Endothelial cell of umbilical vein (primary cell): ENCODE measurements around the gene KLHL13. TPM values are rescaled to one million over a fixed set of nuclear protein-coding genes. Genes with fewer than 3 reads are reported as not detected.

Source experiments
- BruUV-seq: library from RNA; stranded (reverse); fragments of 400-500 nt; replicated peaks from 2 replicates; lab custom pipeline; 2021; lab: Mats Ljungman, UMichigan
- CTCF ChIA-PET: fragments of 300-600, 350-600 bp; sonication (Branson Sonifier 250); formaldehyde crosslinking; loops from one replicate; lab custom pipeline; 2021; ENCODE audit warnings: antibody characterized with exemption, inconsistent platforms; lab: Charles Lee
- POLR2A ChIA-PET: fragments of 300-600, 350-600 bp; sonication (Branson Sonifier 250); formaldehyde crosslinking; loops from one replicate; lab custom pipeline; 2021; ENCODE audit warnings: antibody characterized with exemption, inconsistent platforms; lab: Charles Lee
- DNase-seq: peaks from one replicate; pipeline ENCODE4 v3.0.0-alpha.2; 2011; ENCODE audit warnings: low read depth, low spot score
- FAIRE-seq: peaks from 2 replicates; lab custom pipeline; 2011; peaks lifted over from hg19 to GRCh38; lab: Jason Lieb, UNC
- H2AFZ ChIP-seq: 2 replicates; pipeline ENCODE4 v1.6.0; 2012; ENCODE audit warnings: low read depth, low read length, control low read depth, inconsistent platforms
- H3K27ac ChIP-seq: 2 replicates; pipeline ENCODE4 v1.5.1; 2011; ENCODE audit warnings: low read depth, mild to moderate bottlenecking, control low read depth, low read length, moderate library complexity; ENCODE audit not compliant: insufficient read depth
- H3K27me3 ChIP-seq, 2 experiments: 2 replicates each; pipeline versions ENCODE4 v1.6.0 to v1.6.1; 2011; ENCODE audit warnings: low read length in 2 of 2, mixed read lengths in 1 of 2; ENCODE audit not compliant: control insufficient read depth in 2 of 2, insufficient read depth in 2 of 2
- H3K36me3 ChIP-seq, 2 experiments: 2 replicates in 1 of 2; 3 replicates in 1 of 2; pipeline ENCODE4 v1.5.1; 2011; ENCODE audit warnings: low read length in 2 of 2, mild to moderate bottlenecking in 1 of 2, moderate library complexity in 1 of 2; ENCODE audit not compliant: control insufficient read depth in 2 of 2, insufficient read depth in 2 of 2; ENCODE audit errors: extremely low read depth in 1 of 2
- H3K4me1 ChIP-seq: 3 replicates; pipeline ENCODE4 v1.5.1; 2011; ENCODE audit warnings: mild to moderate bottlenecking, low read length; ENCODE audit not compliant: control insufficient read depth, insufficient read depth; ENCODE audit errors: extremely low read depth
- H3K4me2 ChIP-seq: 2 replicates; pipeline ENCODE4 v1.6.1; 2011; ENCODE audit warnings: low read length, control low read depth, mixed read lengths; ENCODE audit not compliant: insufficient read depth
- H3K4me3 ChIP-seq, 3 experiments: fragments of 200-600 bp in 1 of 3; sonication (generic), shearing (Covaris generic) in 1 of 3; replicated peaks in 1 of 3; 2 replicates each; pipeline ENCODE4 v1.5.1; 2011 to 2016; ENCODE audit warnings: control low read depth in 3 of 3, low read length in 3 of 3, mild to moderate bottlenecking in 2 of 3, inconsistent platforms in 1 of 3, low read depth in 1 of 3, moderate library complexity in 1 of 3; ENCODE audit not compliant: insufficient read depth in 1 of 3
- H3K79me2 ChIP-seq: 2 replicates; pipeline ENCODE4 v1.6.0; 2012; ENCODE audit warnings: low read length, inconsistent platforms; ENCODE audit not compliant: control insufficient read depth, insufficient read depth
- H3K9ac ChIP-seq: replicated peaks from 2 replicates; pipeline ENCODE3; 2011; ENCODE audit warnings: low read length, control low read depth; ENCODE audit not compliant: insufficient read depth; ENCODE audit errors: extremely low read depth
- H3K9me1 ChIP-seq: replicated peaks from 3 replicates; pipeline ENCODE4 v1.6.0; 2011; ENCODE audit warnings: mild to moderate bottlenecking, low read length; ENCODE audit not compliant: control insufficient read depth, insufficient read depth; ENCODE audit errors: extremely low read depth
- H3K9me3 ChIP-seq: replicated peaks from 2 replicates; pipeline ENCODE4 v1.5.1; 2012; ENCODE audit warnings: low read length, inconsistent platforms; ENCODE audit not compliant: control insufficient read depth, insufficient read depth
- H4K20me1 ChIP-seq: replicated peaks from 2 replicates; pipeline ENCODE3; 2011; ENCODE audit warnings: mild to moderate bottlenecking, low read length; ENCODE audit not compliant: control insufficient read depth, insufficient read depth; ENCODE audit errors: extremely low read depth
- EZH2 ChIP-seq: IDR thresholded peaks from 2 replicates; pipeline ENCODE4 v1.6.1; 2012; ENCODE audit warnings: borderline replicate concordance, low read depth, mild to moderate bottlenecking, moderate library complexity, low read length, inconsistent platforms; ENCODE audit not compliant: severe bottlenecking
- FOS ChIP-seq: IDR thresholded peaks from 2 replicates; pipeline ENCODE4 v1.6.1; 2011; ENCODE audit warnings: mild to moderate bottlenecking, low read length, moderate library complexity, borderline replicate concordance; ENCODE audit not compliant: insufficient read depth
- GATA2 ChIP-seq: IDR thresholded peaks from 2 replicates; pipeline ENCODE4 v1.7.0; 2011; ENCODE audit warnings: low read depth, mild to moderate bottlenecking, moderate library complexity, mixed read lengths, low read length; ENCODE audit not compliant: insufficient read length, insufficient read depth
- JUN ChIP-seq: IDR thresholded peaks from 2 replicates; pipeline ENCODE4 v1.6.1; 2011; ENCODE audit warnings: borderline replicate concordance, low read depth; ENCODE audit not compliant: insufficient read length, insufficient read depth
- MYC ChIP-seq: IDR thresholded peaks from one replicate; pipeline ENCODE4 v1.6.1; 2011; ENCODE audit warnings: mild to moderate bottlenecking, low read depth, low read length
- POLR2A ChIP-seq: IDR thresholded peaks from 2 replicates; pipeline ENCODE4 v1.6.1; 2012; ENCODE audit warnings: low read depth, mild to moderate bottlenecking, control low read depth, low read length
- POLR2AphosphoS5 ChIP-seq: IDR thresholded peaks from 2 replicates; pipeline ENCODE4 v1.6.1; 2012; ENCODE audit warnings: low read depth, mild to moderate bottlenecking, control low read depth, low read length, moderate library complexity; ENCODE audit not compliant: insufficient read depth
- dilution Hi-C: fragments of 300-500 bp; cut with MboI; formaldehyde crosslinking; loops from one replicate; pipeline ENCODE4 v1.15.0; 2019; ENCODE audit warnings: low sequenced_read_pairs; ENCODE audit not compliant: extremely low pct_ligation_motif_present
- intact Hi-C: fragments of 100-400 bp; cut with micrococcal nuclease; formaldehyde crosslinking; loops from one replicate; pipeline ENCODE4 v1.10.0; 2022
- polyA plus RNA-seq, 4 experiments: library from polyadenylated mRNA; depleted of rRNA in 3 of 4; stranded (reverse) in 3 of 4; unstranded in 1 of 4; fragments of >200 nt; gene quantifications; 2 replicates each; pipeline versions ENCODE4 v1.2.1 to v1.2.3, GENCODE V29; 2011 to 2012; ENCODE audit warnings: missing spikeins in 1 of 4
- total RNA-seq: library from RNA; stranded (reverse); gene quantifications from 2 replicates; pipeline ENCODE4 v1.2.3, GENCODE V29; 2021
- TF ChIP-seq, protein P1 (sequence below), 2 donors: IDR thresholded peaks; 1 replicate in 1 of 2; 2 replicates in 1 of 2; pipeline ENCODE4 v1.5.1; 2011; ENCODE audit warnings: low read length in 2 of 2, mild to moderate bottlenecking in 2 of 2, moderate library complexity in 2 of 2, control low read depth in 1 of 2, inconsistent platforms in 1 of 2, low read depth in 1 of 2; ENCODE audit not compliant: insufficient read depth in 1 of 2; ENCODE audit errors: extremely low read depth in 1 of 2
- TF ChIP-seq, protein P2 (sequence below): IDR thresholded peaks from 2 replicates; pipeline ENCODE4 v1.6.1; 2011; ENCODE audit not compliant: insufficient read depth, insufficient read length

Gene KLHL13
- total and polyA plus RNA-seq, 2 donors (not counting 3 experiments of a cell fraction or from before 2014, with no cell fraction given) = 15.3 to 18.2 TPM

- no peak overlapping the region for H3K27ac ChIP-seq
- no peak overlapping the region for H3K4me2 ChIP-seq
- DNase-seq (no peak), FAIRE-seq (no peak)
- TF ChIP-seq FOS (no peak), POLR2A (no peak), POLR2AphosphoS5 (no peak), JUN (no peak), GATA2 (no peak)
- TF ChIP-seq, protein P1, sequence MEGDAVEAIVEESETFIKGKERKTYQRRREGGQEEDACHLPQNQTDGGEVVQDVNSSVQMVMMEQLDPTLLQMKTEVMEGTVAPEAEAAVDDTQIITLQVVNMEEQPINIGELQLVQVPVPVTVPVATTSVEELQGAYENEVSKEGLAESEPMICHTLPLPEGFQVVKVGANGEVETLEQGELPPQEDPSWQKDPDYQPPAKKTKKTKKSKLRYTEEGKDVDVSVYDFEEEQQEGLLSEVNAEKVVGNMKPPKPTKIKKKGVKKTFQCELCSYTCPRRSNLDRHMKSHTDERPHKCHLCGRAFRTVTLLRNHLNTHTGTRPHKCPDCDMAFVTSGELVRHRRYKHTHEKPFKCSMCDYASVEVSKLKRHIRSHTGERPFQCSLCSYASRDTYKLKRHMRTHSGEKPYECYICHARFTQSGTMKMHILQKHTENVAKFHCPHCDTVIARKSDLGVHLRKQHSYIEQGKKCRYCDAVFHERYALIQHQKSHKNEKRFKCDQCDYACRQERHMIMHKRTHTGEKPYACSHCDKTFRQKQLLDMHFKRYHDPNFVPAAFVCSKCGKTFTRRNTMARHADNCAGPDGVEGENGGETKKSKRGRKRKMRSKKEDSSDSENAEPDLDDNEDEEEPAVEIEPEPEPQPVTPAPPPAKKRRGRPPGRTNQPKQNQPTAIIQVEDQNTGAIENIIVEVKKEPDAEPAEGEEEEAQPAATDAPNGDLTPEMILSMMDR (IDR thresholded peaks at IDR 0.05; ENCODE audit: extremely low read depth in 1 of 2, insufficient read depth in 1 of 2, low read depth in 1 of 2, low read length in 2 of 2) = no peak
- intact Hi-C loops (no loop called here), dilution Hi-C loops (no loop called here)
- H3K9ac ChIP-seq = no peak overlapping the region
- POLR2A ChIA-PET = no interaction called here
- CTCF ChIA-PET = no interaction called here
- H4K20me1 ChIP-seq = no peaks in the 10 kb centered on the region
- no peak overlapping the region for H2AFZ ChIP-seq
- no peaks in the 10 kb centered on the region for H3K9me3 ChIP-seq
- H3K4me3 ChIP-seq = no peak overlapping the region
- H3K79me2 ChIP-seq = no peaks in the 10 kb centered on the region
- H3K4me1 ChIP-seq = no peaks in the 10 kb centered on the region
- BruUV-seq = no TSS peak
- no peaks in the 10 kb centered on the region for H3K27me3 ChIP-seq
- no peaks in the 10 kb centered on the region for H3K9me1 ChIP-seq
- no peaks in the 10 kb centered on the region for H3K36me3 ChIP-seq
These were observed 147.3 kb downstream of the KLHL13 start for GRCh38 chrX:117969328-117969727.

DNA sequence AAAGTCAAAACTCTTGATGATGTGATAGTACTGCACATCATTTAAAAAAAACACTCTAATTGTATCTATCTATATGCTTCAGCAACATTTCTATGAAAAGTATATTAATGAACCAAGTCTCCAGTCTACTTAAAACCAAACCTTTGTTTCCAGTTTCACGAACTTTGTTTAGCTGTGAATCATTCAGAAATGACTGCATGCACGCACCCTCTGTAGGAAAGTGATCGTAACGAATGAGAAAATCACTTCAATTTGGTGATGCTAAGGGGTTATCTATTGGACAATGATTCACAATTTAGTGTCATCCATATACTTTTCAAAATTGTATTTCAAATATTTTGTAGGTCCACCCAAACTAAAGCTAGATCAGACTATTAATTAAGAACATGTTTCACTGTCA is 157.6 kb downstream of the KLHL13 start:
- no peak for FAIRE-seq
- POLR2A ChIA-PET = no interaction called here

More for the DNA sequence above, 157.6 kb downstream of the KLHL13 start:
- H3K9me1 ChIP-seq = no peaks in the 10 kb centered on the region
- H3K4me1 ChIP-seq = no peaks in the 10 kb centered on the region
- no peak overlapping the region for H3K9ac ChIP-seq
- H3K9me3 ChIP-seq = no peaks in the 10 kb centered on the region
- no peaks in the 10 kb centered on the region for H3K36me3 ChIP-seq
- no peak for TF ChIP-seq FOS
- no peak for TF ChIP-seq EZH2
- TF ChIP-seq GATA2 = no peak
- TF ChIP-seq, protein P1 (IDR thresholded peaks at IDR 0.05; ENCODE audit: extremely low read depth in 1 of 2, insufficient read depth in 1 of 2, low read depth in 1 of 2, low read length in 2 of 2) = no peak
- TF ChIP-seq POLR2AphosphoS5 = no peak
- TF ChIP-seq, protein P2, sequence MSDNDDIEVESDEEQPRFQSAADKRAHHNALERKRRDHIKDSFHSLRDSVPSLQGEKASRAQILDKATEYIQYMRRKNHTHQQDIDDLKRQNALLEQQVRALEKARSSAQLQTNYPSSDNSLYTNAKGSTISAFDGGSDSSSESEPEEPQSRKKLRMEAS = no peak
- no peak for TF ChIP-seq JUN
- TF ChIP-seq MYC = no peak
- TF ChIP-seq POLR2A = no peak
- BruUV-seq = no TSS peak
- DNase-seq = no peak
- no peak overlapping the region for H2AFZ ChIP-seq
- CTCF ChIA-PET = no interaction called here
- no peak overlapping the region for H3K4me3 ChIP-seq
- no peaks in the 10 kb centered on the region for H4K20me1 ChIP-seq
- intact Hi-C loops = no loop called here
- H3K79me2 ChIP-seq = no peaks in the 10 kb centered on the region
- no peak overlapping the region for H3K27ac ChIP-seq
- no peak overlapping the region for H3K4me2 ChIP-seq
- dilution Hi-C loops = no loop called here
- H3K27me3 ChIP-seq = no peaks in the 10 kb centered on the region
